LoVo (cell line): ENCODE results near the gene ARL2BP.
"Not testable (repeated sequence)": the region's sequence is repeated elsewhere in the genome, so short reads cannot be mapped to it uniquely, and the experiment has no call there.

ENCODE experiments used
- DNase-seq: peaks from one replicate; pipeline ENCODE4 v3.0.0-alpha.2; 2016; ENCODE audit warnings: low spot score

ARL2BP gene

GRCh38 chr16:57263541-57264351 is 18.7 kb downstream of the ARL2BP start:
- DNase-seq, result no peak

- no peak for DNase-seq
Observed at GRCh38 chr16:57264381-57264780, 19.3 kb downstream of the ARL2BP start.

- DNase-seq, result no peak
Observed at GRCh38 chr16:57264950-57265371, 19.9 kb downstream of the ARL2BP start.

- DNase-seq, result no peak
Observed at GRCh38 chr16:57265850-57266530, 20.9 kb downstream of the ARL2BP start.

GRCh38 chr16:57266531-57267260 is 21.6 kb downstream of the ARL2BP start:
- DNase-seq, result no peak

GRCh38 chr16:57267343-57267742 is 22.3 kb downstream of the ARL2BP start:
- not testable (repeated sequence) for DNase-seq

GRCh38 chr16:57268804-57269800 is 24.0 kb downstream of the ARL2BP start:
- DNase-seq, result peak; percentile 75

- DNase-seq, result no peak
Observed at GRCh38 chr16:57270221-57271062, 25.4 kb downstream of the ARL2BP start.

- no peak for DNase-seq
Observed at GRCh38 chr16:57271063-57271345, 25.9 kb downstream of the ARL2BP start.

- DNase-seq, result no peak
Observed at GRCh38 chr16:57271867-57272495, 26.9 kb downstream of the ARL2BP start.

GRCh38 chr16:57273359-57273758 is 28.3 kb downstream of the ARL2BP start:
- DNase-seq, result no peak

GRCh38 chr16:57273826-57274225 is 28.8 kb downstream of the ARL2BP start:
- DNase-seq, result no peak

- not testable (repeated sequence) for DNase-seq
Observed at GRCh38 chr16:57275946-57276345, 30.9 kb downstream of the ARL2BP start.

- no peak for DNase-seq
Observed at GRCh38 chr16:57276596-57276995, 31.5 kb downstream of the ARL2BP start.

GRCh38 chr16:57277586-57277985 is 32.5 kb downstream of the ARL2BP start:
- DNase-seq, result peak; percentile 83

- DNase-seq, result no peak
Observed at GRCh38 chr16:57278494-57278893, 33.4 kb downstream of the ARL2BP start.

- peak; percentile 54 for DNase-seq
Observed at GRCh38 chr16:57279780-57280638, 35.0 kb downstream of the ARL2BP start.

- no peak for DNase-seq
Observed at GRCh38 chr16:57281791-57282190, 36.7 kb downstream of the ARL2BP start.

GRCh38 chr16:57282510-57283213 is 37.6 kb downstream of the ARL2BP start:
- DNase-seq, result no peak
